ENCODE results near the gene PSME3IP1. TPM values are rescaled to one million over a fixed set of nuclear protein-coding genes. Genes with fewer than 3 reads are reported as not detected.

The PSME3IP1 gene
- polyA plus RNA-seq, 1 of the 3 experiments (the other 2 are of a cell fraction): 80.9 TPM

GRCh38 chr16:57141822-57142631 lies 43.8 kb downstream of the PSME3IP1 start:
- ChIA-PET POLR2A (no interaction called here), CTCF (interaction anchor here (0.9 to 1.4 kb wide), 4 partner anchors 9 to 49 kb away, joined by 3 to 4 read pairs (median 3); no protein-coding TSS in a partner anchor)
- Histone ChIP-seq H3K79me2 (ENCODE audit: insufficient read depth) (no peaks in the 10 kb centered on the region), H3K9me3 (no peaks in the 10 kb centered on the region), H3K27ac (ENCODE audit: low read depth in 2 of 2, low read length in 1 of 2) (no peak overlapping the region; a peak in 1 of 4 replicates), H3K36me3 (replicated peaks in 1 of 2; ENCODE audit: control insufficient read depth in 1 of 2, insufficient read depth in 2 of 2, low read length in 1 of 2) (no peaks in the 10 kb centered on the region), H3K4me1 (ENCODE audit: control insufficient read depth in 1 of 2, insufficient read depth in 2 of 2, low read depth in 1 of 2, low read length in 1 of 2) (peaks cover 0 to 47% of the 10 kb centered on the region in 2 experiments; a peak in 1 of 4 replicates), H3K27me3 (ENCODE audit: insufficient read depth) (no peaks in the 10 kb centered on the region), H3F3A (replicated peaks; ENCODE audit: insufficient read depth) (no peaks in the 10 kb centered on the region), H3K9ac (no peak overlapping the region), H3K9me2 (no peaks in the 10 kb centered on the region), H4K20me1 (ENCODE audit: insufficient read depth) (no peaks in the 10 kb centered on the region), H3K4me2 (no peak overlapping the region), H3K4me3 (ENCODE audit: low read depth in 2 of 2, low read length in 1 of 2) (no peak overlapping the region), H2AFZ (ENCODE audit: low read depth) (no peak overlapping the region)
- WGBS (ENCODE audit: low lambda C conversion rate): 90% methylated on average over 16 of the region's 16 CpGs
- no peak for TF ChIP-seq NRF1 (IDR thresholded peaks at IDR 0.05; ENCODE audit: low read depth, low read length)
- TF ChIP-seq RAD21 (IDR thresholded peaks at IDR 0.05; ENCODE audit: low read length): no peak
- TF ChIP-seq SIN3A (IDR thresholded peaks at IDR 0.05; ENCODE audit: borderline replicate concordance, low read depth, low read length): no peak
- TF ChIP-seq YY1 (IDR thresholded peaks at IDR 0.05; ENCODE audit: low read depth): no peak
- TF ChIP-seq ELF1 (IDR thresholded peaks at IDR 0.05): no peak
- TF ChIP-seq RXRA (IDR thresholded peaks at IDR 0.05; ENCODE audit: borderline replicate concordance, low read depth): no peak
- no peak for TF ChIP-seq MAX (IDR thresholded peaks at IDR 0.05; ENCODE audit: low read depth)
- TF ChIP-seq MEF2A (IDR thresholded peaks at IDR 0.05; ENCODE audit: borderline replicate concordance, low read depth): no peak
- TF ChIP-seq MXI1 (IDR thresholded peaks at IDR 0.05; ENCODE audit: low read depth, low read length): no peak
- TF ChIP-seq, protein P1, sequence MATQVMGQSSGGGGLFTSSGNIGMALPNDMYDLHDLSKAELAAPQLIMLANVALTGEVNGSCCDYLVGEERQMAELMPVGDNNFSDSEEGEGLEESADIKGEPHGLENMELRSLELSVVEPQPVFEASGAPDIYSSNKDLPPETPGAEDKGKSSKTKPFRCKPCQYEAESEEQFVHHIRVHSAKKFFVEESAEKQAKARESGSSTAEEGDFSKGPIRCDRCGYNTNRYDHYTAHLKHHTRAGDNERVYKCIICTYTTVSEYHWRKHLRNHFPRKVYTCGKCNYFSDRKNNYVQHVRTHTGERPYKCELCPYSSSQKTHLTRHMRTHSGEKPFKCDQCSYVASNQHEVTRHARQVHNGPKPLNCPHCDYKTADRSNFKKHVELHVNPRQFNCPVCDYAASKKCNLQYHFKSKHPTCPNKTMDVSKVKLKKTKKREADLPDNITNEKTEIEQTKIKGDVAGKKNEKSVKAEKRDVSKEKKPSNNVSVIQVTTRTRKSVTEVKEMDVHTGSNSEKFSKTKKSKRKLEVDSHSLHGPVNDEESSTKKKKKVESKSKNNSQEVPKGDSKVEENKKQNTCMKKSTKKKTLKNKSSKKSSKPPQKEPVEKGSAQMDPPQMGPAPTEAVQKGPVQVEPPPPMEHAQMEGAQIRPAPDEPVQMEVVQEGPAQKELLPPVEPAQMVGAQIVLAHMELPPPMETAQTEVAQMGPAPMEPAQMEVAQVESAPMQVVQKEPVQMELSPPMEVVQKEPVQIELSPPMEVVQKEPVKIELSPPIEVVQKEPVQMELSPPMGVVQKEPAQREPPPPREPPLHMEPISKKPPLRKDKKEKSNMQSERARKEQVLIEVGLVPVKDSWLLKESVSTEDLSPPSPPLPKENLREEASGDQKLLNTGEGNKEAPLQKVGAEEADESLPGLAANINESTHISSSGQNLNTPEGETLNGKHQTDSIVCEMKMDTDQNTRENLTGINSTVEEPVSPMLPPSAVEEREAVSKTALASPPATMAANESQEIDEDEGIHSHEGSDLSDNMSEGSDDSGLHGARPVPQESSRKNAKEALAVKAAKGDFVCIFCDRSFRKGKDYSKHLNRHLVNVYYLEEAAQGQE (IDR thresholded peaks at IDR 0.05; ENCODE audit: low read depth, low read length): no peak
- TF ChIP-seq EZH2phosphoT487 (IDR thresholded peaks at IDR 0.05; ENCODE audit: borderline replicate concordance, low read depth): no peak
- no peak for TF ChIP-seq POLR2AphosphoS5 (IDR thresholded peaks at IDR 0.05; ENCODE audit: low read depth, low read length)
- no peak for TF ChIP-seq SMC3 (IDR thresholded peaks at IDR 0.05; ENCODE audit: low read depth, low read length)
- TF ChIP-seq EP300 (IDR thresholded peaks at IDR 0.05; ENCODE audit: borderline replicate concordance in 1 of 2, low read depth in 1 of 2, low read length in 1 of 2): no peak
- peak; percentile 17 for DNase-seq
